IPS-20b (cell line): ENCODE data around the gene MCM8.
"Not testable (repeated sequence)": the region's sequence is repeated elsewhere in the genome, so short reads cannot be mapped to it uniquely, and the experiment has no call there.

Source experiments
- H3K27ac ChIP-seq: one replicate; pipeline ENCODE4 v1.5.1; 2013; ENCODE audit warnings: low read length
- H3K27me3 ChIP-seq: 2 replicates; pipeline ENCODE4 v1.6.1; 2013; ENCODE audit warnings: mild to moderate bottlenecking, low read length, inconsistent platforms; ENCODE audit not compliant: insufficient read depth
- H3K36me3 ChIP-seq: 2 replicates; pipeline ENCODE4 v1.6.1; 2013; ENCODE audit warnings: low read depth, mild to moderate bottlenecking, inconsistent platforms, low read length, moderate library complexity; ENCODE audit not compliant: insufficient read depth
- H3K4me1 ChIP-seq: 2 replicates; pipeline ENCODE4 v1.6.1; 2013; ENCODE audit warnings: mild to moderate bottlenecking, control low read depth, inconsistent platforms, low read length, moderate library complexity; ENCODE audit not compliant: insufficient read depth
- H3K4me3 ChIP-seq: 2 replicates; pipeline ENCODE4 v1.5.1; 2013; ENCODE audit warnings: mild to moderate bottlenecking, low read length, inconsistent platforms
- H3K9ac ChIP-seq: 2 replicates; pipeline ENCODE4 v1.6.1; 2013; ENCODE audit warnings: low read depth, mild to moderate bottlenecking, inconsistent platforms, low read length, moderate library complexity
- H3K9me3 ChIP-seq: 2 replicates; pipeline ENCODE4 v1.6.1; 2013; ENCODE audit warnings: mild to moderate bottlenecking, low read depth, low read length, inconsistent platforms; ENCODE audit not compliant: insufficient read depth

MCM8 gene

GRCh38 chr20:6032907-6033306, 82.5 kb downstream of the MCM8 start:
- peaks cover 46% of the 10 kb centered on the region for H3K36me3 ChIP-seq
- H3K27me3 ChIP-seq, H3K4me1 ChIP-seq, H3K27ac ChIP-seq, H3K9me3 ChIP-seq, H3K9ac ChIP-seq, H3K4me3 ChIP-seq: not testable (repeated sequence)

GRCh38 chr20:6034134-6034969, 83.9 kb downstream of the MCM8 start:
- no peak overlapping the region for H3K9ac ChIP-seq
- no peak overlapping the region for H3K4me3 ChIP-seq
- no peaks in the 10 kb centered on the region; the same call in 1 of the 2 replicates for H3K4me1 ChIP-seq
- H3K27ac ChIP-seq = no peak overlapping the region
- H3K36me3 ChIP-seq = peaks cover 57% of the 10 kb centered on the region
- no peaks in the 10 kb centered on the region for H3K27me3 ChIP-seq
- no peaks in the 10 kb centered on the region for H3K9me3 ChIP-seq

GRCh38 chr20:6036213-6036612, 85.8 kb downstream of the MCM8 start:
- H3K27me3 ChIP-seq = no peaks in the 10 kb centered on the region
- H3K4me1 ChIP-seq = no peaks in the 10 kb centered on the region; the same call in 1 of the 2 replicates
- H3K27ac ChIP-seq = no peak overlapping the region
- no peak overlapping the region for H3K4me3 ChIP-seq
- H3K9ac ChIP-seq = no peak overlapping the region
- H3K9me3 ChIP-seq = no peaks in the 10 kb centered on the region
- peaks cover 73% of the 10 kb centered on the region for H3K36me3 ChIP-seq

- no peaks in the 10 kb centered on the region for H3K27me3 ChIP-seq
- H3K36me3 ChIP-seq = peaks cover 73% of the 10 kb centered on the region
- H3K27ac ChIP-seq = no peak overlapping the region
- no peak overlapping the region for H3K4me3 ChIP-seq
- no peaks in the 10 kb centered on the region; the same call in 1 of the 2 replicates for H3K4me1 ChIP-seq
- no peaks in the 10 kb centered on the region for H3K9me3 ChIP-seq
- H3K9ac ChIP-seq = no peak overlapping the region
These were observed 86.6 kb downstream of the MCM8 start for GRCh38 chr20:6037082-6037481.

- Histone ChIP-seq H3K4me1 (no peaks in the 10 kb centered on the region; the same call in 1 of the 2 replicates), H3K27ac (no peak overlapping the region), H3K9me3 (no peaks in the 10 kb centered on the region), H3K4me3 (no peak overlapping the region), H3K27me3 (no peaks in the 10 kb centered on the region), H3K36me3 (peaks cover 69% of the 10 kb centered on the region), H3K9ac (no peak overlapping the region)
These were observed 87.8 kb downstream of the MCM8 start for GRCh38 chr20:6038256-6038655.

- H3K9me3 ChIP-seq = no peaks in the 10 kb centered on the region
- H3K4me3 ChIP-seq = no peak overlapping the region
- H3K4me1 ChIP-seq = no peaks in the 10 kb centered on the region; the same call in 1 of the 2 replicates
- no peak overlapping the region for H3K27ac ChIP-seq
- peaks cover 54% of the 10 kb centered on the region for H3K36me3 ChIP-seq
- H3K9ac ChIP-seq = no peak overlapping the region
- no peaks in the 10 kb centered on the region for H3K27me3 ChIP-seq
These were observed 89.3 kb downstream of the MCM8 start for GRCh38 chr20:6039766-6040165.

- no peak overlapping the region for H3K4me3 ChIP-seq
- H3K27ac ChIP-seq = no peak overlapping the region
- peaks cover 47% of the 10 kb centered on the region for H3K36me3 ChIP-seq
- H3K27me3 ChIP-seq = no peaks in the 10 kb centered on the region
- H3K9me3 ChIP-seq = no peaks in the 10 kb centered on the region
- no peaks in the 10 kb centered on the region; the same call in 1 of the 2 replicates for H3K4me1 ChIP-seq
- no peak overlapping the region for H3K9ac ChIP-seq
These were observed 90.1 kb downstream of the MCM8 start for GRCh38 chr20:6040540-6040939.

- H3K27me3 ChIP-seq = no peaks in the 10 kb centered on the region
- H3K4me3 ChIP-seq = no peak overlapping the region
- H3K36me3 ChIP-seq = peaks cover 44% of the 10 kb centered on the region
- no peaks in the 10 kb centered on the region for H3K9me3 ChIP-seq
- H3K4me1 ChIP-seq = no peaks in the 10 kb centered on the region; the same call in 1 of the 2 replicates
- H3K27ac ChIP-seq = no peak overlapping the region
- no peak overlapping the region for H3K9ac ChIP-seq
These were observed 90.7 kb downstream of the MCM8 start for GRCh38 chr20:6040958-6041807.

GRCh38 chr20:6041808-6042265, 91.4 kb downstream of the MCM8 start:
- Histone ChIP-seq H3K9me3 (no peaks in the 10 kb centered on the region), H3K9ac (no peak overlapping the region), H3K36me3 (peaks cover 37% of the 10 kb centered on the region), H3K27ac (no peak overlapping the region), H3K4me3 (no peak overlapping the region), H3K4me1 (no peaks in the 10 kb centered on the region; the same call in 1 of the 2 replicates), H3K27me3 (no peaks in the 10 kb centered on the region)

GRCh38 chr20:6044115-6044514, 93.7 kb downstream of the MCM8 start:
- Histone ChIP-seq H3K9me3 (no peaks in the 10 kb centered on the region), H3K36me3 (peaks cover 17% of the 10 kb centered on the region; the same call in 1 of the 2 replicates)

GRCh38 chr20:6045566-6045965, 95.1 kb downstream of the MCM8 start:
- H3K36me3 ChIP-seq = peaks cover 3% of the 10 kb centered on the region; the same call in 1 of the 2 replicates
- H3K27ac ChIP-seq = no peak overlapping the region
- H3K27me3 ChIP-seq = peaks cover 19% of the 10 kb centered on the region
- H3K9ac ChIP-seq = no peak overlapping the region
- no peaks in the 10 kb centered on the region for H3K4me1 ChIP-seq
- no peak overlapping the region for H3K4me3 ChIP-seq
- no peaks in the 10 kb centered on the region for H3K9me3 ChIP-seq

More at GRCh38 chr20:6044115-6044514, 93.7 kb downstream of the MCM8 start:
- H3K4me3 ChIP-seq = no peak overlapping the region
- H3K9ac ChIP-seq = no peak overlapping the region
- no peaks in the 10 kb centered on the region for H3K4me1 ChIP-seq
- H3K27me3 ChIP-seq = peaks cover 6% of the 10 kb centered on the region; the same call in 1 of the 2 replicates
- no peak overlapping the region for H3K27ac ChIP-seq
